Medulla oblongata (tissue), 1 donor: ENCODE measurements around the gene EPN2.
A peak's percentile ranks its signal among the peaks of the same experiment; 100 is the strongest.
"Not testable (repeated sequence)": the region's sequence is repeated elsewhere in the genome, so short reads cannot be mapped to it uniquely, and the experiment has no call there.

Source experiments
- DNase-seq: peaks from one replicate; pipeline ENCODE4 v3.0.0-alpha.2; 2015; ENCODE audit errors: extremely low spot score

EPN2 gene

GRCh38 chr17:19345486-19346350 lies 108.6 kb downstream of the EPN2 start:
- no peak for DNase-seq

- DNase-seq = no peak
These were observed 109.4 kb downstream of the EPN2 start for GRCh38 chr17:19346351-19347255.

GRCh38 chr17:19347323-19348080 lies 110.3 kb downstream of the EPN2 start:
- DNase-seq = no peak

GRCh38 chr17:19348081-19348650 lies 111.0 kb downstream of the EPN2 start:
- no peak for DNase-seq

- DNase-seq = no peak
These were observed 111.6 kb downstream of the EPN2 start for GRCh38 chr17:19348806-19349205.

GRCh38 chr17:19353401-19353800 lies 116.2 kb downstream of the EPN2 start:
- not testable (repeated sequence) for DNase-seq

- DNase-seq = no peak
These were observed 117.6 kb downstream of the EPN2 start for GRCh38 chr17:19354748-19355147.

- no peak for DNase-seq
These were observed 120.2 kb downstream of the EPN2 start for GRCh38 chr17:19357351-19357750.

GRCh38 chr17:19357761-19358160 lies 120.6 kb downstream of the EPN2 start:
- no peak for DNase-seq

- no peak for DNase-seq
These were observed 122.0 kb downstream of the EPN2 start for GRCh38 chr17:19359151-19359550.

- DNase-seq = no peak
These were observed 122.7 kb downstream of the EPN2 start for GRCh38 chr17:19359856-19360255.

- no peak for DNase-seq
These were observed 123.6 kb downstream of the EPN2 start for GRCh38 chr17:19360772-19361171.

- no peak for DNase-seq
These were observed 124.2 kb downstream of the EPN2 start for GRCh38 chr17:19361326-19361725.

GRCh38 chr17:19361944-19362276 lies 124.7 kb downstream of the EPN2 start:
- no peak for DNase-seq

- DNase-seq = peak; percentile 94
These were observed 125.3 kb downstream of the EPN2 start, which contains the start of gene B9D1 for GRCh38 chr17:19362277-19363113. TSS of gene B9D1 (minus strand) at chr17:19362723. CDS start at chr17:19362569, 154 bp downstream.

GRCh38 chr17:19363114-19363438 lies 125.9 kb downstream of the EPN2 start:
- DNase-seq = no peak

GRCh38 chr17:19363460-19364035 lies 126.4 kb downstream of the EPN2 start:
- no peak for DNase-seq

- DNase-seq = no peak
These were observed 127.7 kb downstream of the EPN2 start for GRCh38 chr17:19364699-19365498.

- no peak for DNase-seq
These were observed 128.3 kb downstream of the EPN2 start for GRCh38 chr17:19365499-19365817.
